WTC11 (cell line): ENCODE data around the gene ARID2. TPM values are rescaled to one million over a fixed set of nuclear protein-coding genes. Genes with fewer than 3 reads are reported as not detected.

Source experiments
- ATAC-seq: fragments of 200-7000 bp; cut with Tn5 transposase; 2 replicates; pipeline ENCODE4 v1.10.0; 2021; ENCODE audit warnings: mild to moderate bottlenecking, moderate library complexity
- CTCF ChIA-PET: fragments of 300-600 bp; sonication (Branson Sonifier 250); formaldehyde crosslinking; loops from one replicate; lab custom pipeline; 2021; ENCODE audit warnings: antibody characterized with exemption; lab: Charles Lee
- POLR2A ChIA-PET: fragments of 350-600 bp; sonication (Branson Sonifier 250); formaldehyde crosslinking; loops from one replicate; lab custom pipeline; 2021; ENCODE audit warnings: antibody characterized with exemption; lab: Charles Lee
- DNase-seq: peaks from one replicate; pipeline ENCODE4 v3.0.0; 2021; ENCODE audit warnings: low spot score
- H3K27ac Mint-ChIP-seq: 2 replicates; pipeline ENCODE4 v1.8.0; 2021; ENCODE audit warnings: mixed read lengths
- H3K27me3 Mint-ChIP-seq: 2 replicates; pipeline ENCODE4 v1.8.0; 2021; ENCODE audit warnings: low read depth, mild to moderate bottlenecking, moderate library complexity, mixed read lengths
- H3K36me3 Mint-ChIP-seq: 2 replicates; pipeline ENCODE4 v1.8.0; 2021; ENCODE audit warnings: mixed read lengths
- H3K4me1 Mint-ChIP-seq: 2 replicates; pipeline ENCODE4 v1.8.0; 2022; ENCODE audit warnings: mixed read lengths
- H3K4me3 Mint-ChIP-seq: 2 replicates; pipeline ENCODE4 v1.8.0; 2021; ENCODE audit warnings: mild to moderate bottlenecking, moderate library complexity, mixed read lengths
- H3K9me3 Mint-ChIP-seq: 2 replicates; pipeline ENCODE4 v1.8.0; 2021; ENCODE audit warnings: mixed read lengths
- ATF1 ChIP-seq: sonication (generic); formaldehyde crosslinking; IDR thresholded peaks from 2 replicates; pipeline ENCODE4 v1.8.1; 2023; ENCODE audit warnings: mild to moderate bottlenecking, moderate library complexity, missing genetic modification reagents
- CREM ChIP-seq: sonication (generic); formaldehyde crosslinking; IDR thresholded peaks from 2 replicates; pipeline ENCODE4 v1.8.1; 2022; ENCODE audit warnings: mild to moderate bottlenecking, missing genetic modification reagents, moderate library complexity
- CTCF ChIP-seq: fragments of 200-600 bp; IDR thresholded peaks from 2 replicates; pipeline ENCODE4 v1.8.0; 2022; ENCODE audit warnings: antibody characterized with exemption
- EMX1 ChIP-seq: fragments of 250-450 bp; sonication (Bioruptor Pico); IDR thresholded peaks from 2 replicates; pipeline ENCODE4 v1.8.0; 2021; ENCODE audit warnings: mild to moderate bottlenecking
- ESRRA ChIP-seq: sonication (generic); formaldehyde crosslinking; IDR thresholded peaks from 2 replicates; pipeline ENCODE4 v1.8.1; 2022; ENCODE audit warnings: mild to moderate bottlenecking, missing genetic modification reagents, borderline replicate concordance
- NFATC4 ChIP-seq: fragments of 250-450 bp; sonication (Bioruptor Pico); IDR thresholded peaks from 2 replicates; pipeline ENCODE4 v1.9.0; 2021; ENCODE audit warnings: mild to moderate bottlenecking
- NR1H2 ChIP-seq: sonication (generic); formaldehyde crosslinking; IDR thresholded peaks from 2 replicates; pipeline ENCODE4 v1.9.0; 2021; ENCODE audit warnings: mild to moderate bottlenecking, moderate library complexity, missing genetic modification reagents
- PREB ChIP-seq: sonication (generic); formaldehyde crosslinking; IDR thresholded peaks from 2 replicates; pipeline ENCODE4 v1.8.1; 2022; ENCODE audit warnings: mild to moderate bottlenecking, missing genetic modification reagents, moderate library complexity, borderline replicate concordance
- SMAD3 ChIP-seq: sonication (generic); formaldehyde crosslinking; IDR thresholded peaks from 2 replicates; pipeline ENCODE4 v1.8.0; 2022; ENCODE audit warnings: missing genetic modification reagents, mild to moderate bottlenecking, borderline replicate concordance
- SOX15 ChIP-seq: fragments of 250-450 bp; sonication (Bioruptor Pico); IDR thresholded peaks from 2 replicates; pipeline ENCODE4 v1.9.0; 2021; ENCODE audit warnings: mild to moderate bottlenecking
- STAT6 ChIP-seq: sonication (generic); formaldehyde crosslinking; conservative IDR thresholded peaks from 2 replicates; pipeline ENCODE4 v1.8.1; 2023; ENCODE audit warnings: mild to moderate bottlenecking, low read depth, missing genetic modification reagents, moderate library complexity
- USF1 ChIP-seq: sonication (generic); formaldehyde crosslinking; IDR thresholded peaks from 2 replicates; pipeline ENCODE4 v1.8.0; 2022; ENCODE audit warnings: mild to moderate bottlenecking, missing genetic modification reagents
- ZBTB43 ChIP-seq: sonication (generic); formaldehyde crosslinking; IDR thresholded peaks from 2 replicates; pipeline ENCODE4 v1.8.1; 2023; ENCODE audit warnings: mild to moderate bottlenecking, missing genetic modification reagents
- ZNF232 ChIP-seq: sonication (generic); formaldehyde crosslinking; IDR thresholded peaks from 2 replicates; pipeline ENCODE4 v1.8.0; 2022; ENCODE audit warnings: mild to moderate bottlenecking, missing genetic modification reagents
- ZSCAN18 ChIP-seq: fragments of 250-450 bp; sonication (Bioruptor Pico); IDR thresholded peaks from 2 replicates; pipeline ENCODE4 v2.1.2; 2022; ENCODE audit warnings: mild to moderate bottlenecking, moderate library complexity
- total RNA-seq: library from RNA; stranded (reverse); gene quantifications from 3 replicates; pipeline ENCODE4 v1.2.3, GENCODE V29; 2021

The ARID2 gene
- total RNA-seq, 1 experiment from 2014 or later = 33.9 TPM

- DNase-seq (no peak), ATAC-seq (no peak)
- ChIA-PET CTCF (interaction anchor here (2.0 kb wide), 1 partner anchor 174 kb away, joined by 5 read pairs; no protein-coding TSS in a partner anchor), POLR2A (no interaction called here)
- H3K27me3 Mint-ChIP-seq = no peaks in the 10 kb centered on the region
- no peak overlapping the region for H3K27ac Mint-ChIP-seq
- peaks cover 5% of the 10 kb centered on the region; the same call in 1 of the 2 replicates for H3K4me1 Mint-ChIP-seq
- H3K4me3 Mint-ChIP-seq = no peak overlapping the region
- H3K36me3 Mint-ChIP-seq = no peaks in the 10 kb centered on the region
- no peak for TF ChIP-seq CREM
- TF ChIP-seq STAT6 (CRISPR knock-in tag) = no peak
- no peaks in the 10 kb centered on the region for H3K9me3 Mint-ChIP-seq
Measured at GRCh38 chr12:45718306-45718705, 11.2 kb upstream of the ARID2 start.

GRCh38 chr12:45720069-45720468 is 9.4 kb upstream of the ARID2 start:
- CTCF ChIA-PET = interaction anchor here (0.7 to 1.7 kb wide), 2 partner anchors 176 to 689 kb away, joined by 3 to 13 read pairs; no protein-coding TSS in a partner anchor
- H3K27me3 Mint-ChIP-seq = no peaks in the 10 kb centered on the region

More at GRCh38 chr12:45720069-45720468, 9.4 kb upstream of the ARID2 start:
- Mint-ChIP-seq H3K36me3 (no peaks in the 10 kb centered on the region), H3K27ac (no peak overlapping the region), H3K4me1 (peaks cover 8% of the 10 kb centered on the region), H3K4me3 (no peak overlapping the region), H3K9me3 (no peaks in the 10 kb centered on the region)
- no peak for TF ChIP-seq SOX15 (CRISPR knock-in tag)
- no peak for TF ChIP-seq ATF1 (CRISPR knock-in tag)
- TF ChIP-seq ZBTB43 = no peak
- TF ChIP-seq STAT6 (CRISPR knock-in tag) = no peak
- TF ChIP-seq NFATC4 (CRISPR knock-in tag) = no peak
- no peak for TF ChIP-seq CTCF
- no peak for TF ChIP-seq SMAD3 (CRISPR knock-in tag)
- TF ChIP-seq ZSCAN18 = no peak
- no peak for TF ChIP-seq NR1H2
- no peak for TF ChIP-seq EMX1 (CRISPR knock-in tag)
- no peak for TF ChIP-seq ESRRA (CRISPR knock-in tag)
- no peak for TF ChIP-seq USF1 (CRISPR knock-in tag)
- no peak for TF ChIP-seq PREB
- no peak for TF ChIP-seq ZNF232
- DNase-seq = no peak
- POLR2A ChIA-PET = interaction anchor here (0.6 kb wide), 1 partner anchor 11 kb away, joined by 4 read pairs; no protein-coding TSS in a partner anchor
- ATAC-seq = no peak
